ENCODE measurements around the gene ACTL7B. TPM values are rescaled to one million over a fixed set of nuclear protein-coding genes. Genes with fewer than 3 reads are reported as not detected.
"Not testable (repeated sequence)": the region's sequence is repeated elsewhere in the genome, so short reads cannot be mapped to it uniquely, and the experiment has no call there.

The ACTL7B gene
- total and polyA plus RNA-seq, 3 experiments from 2014 or later = not detected

DNA sequence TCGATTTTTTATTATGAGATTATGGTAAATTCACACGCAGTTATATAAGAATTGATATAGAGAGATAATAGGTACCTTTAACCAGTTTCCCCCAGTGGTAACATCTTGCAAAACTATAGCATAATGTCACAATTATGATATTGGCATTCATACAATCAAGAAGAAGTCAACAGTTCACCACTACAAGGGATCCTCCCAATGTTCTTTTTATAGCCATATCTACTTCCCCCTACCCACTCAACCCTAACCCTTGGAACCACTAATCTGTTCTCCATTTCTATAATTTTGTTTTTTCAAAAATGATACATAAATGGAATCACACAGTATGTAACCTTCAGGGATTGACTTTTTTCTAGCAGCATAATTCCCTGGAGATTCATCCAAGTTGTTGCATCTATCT is 9.8 kb downstream of the ACTL7B start:
- no peak for DNase-seq
- Mint-ChIP-seq H3K36me3 (peaks cover 0 to 1% (median 0%) of the 10 kb centered on the region in 3 donors), H3K4me3 (no peak overlapping the region), H3K4me1 (peaks cover 6 to 14% (median 9%) of the 10 kb centered on the region in 3 donors), H3K27me3 (peaks cover 3 to 9% of the 10 kb centered on the region in 2 donors), H3K9me3 (no peaks in the 10 kb centered on the region), H3K27ac (no peak overlapping the region)
- ChIA-PET CTCF (no interaction called here), POLR2A (no interaction called here)
- Histone ChIP-seq H3K4me3 (ENCODE audit: low read length) (no peak overlapping the region), H3K27ac (ENCODE audit: low read depth, low read length) (no peak overlapping the region), H3K4me1 (ENCODE audit: insufficient read depth, low read length) (no peaks in the 10 kb centered on the region), H3K27me3 (ENCODE audit: insufficient read depth, low read length, poor library complexity, severe bottlenecking) (no peaks in the 10 kb centered on the region), H3K9me3 (ENCODE audit: low read length) (no peaks in the 10 kb centered on the region), H3K36me3 (ENCODE audit: insufficient read depth, low read length) (no peaks in the 10 kb centered on the region)

DNA sequence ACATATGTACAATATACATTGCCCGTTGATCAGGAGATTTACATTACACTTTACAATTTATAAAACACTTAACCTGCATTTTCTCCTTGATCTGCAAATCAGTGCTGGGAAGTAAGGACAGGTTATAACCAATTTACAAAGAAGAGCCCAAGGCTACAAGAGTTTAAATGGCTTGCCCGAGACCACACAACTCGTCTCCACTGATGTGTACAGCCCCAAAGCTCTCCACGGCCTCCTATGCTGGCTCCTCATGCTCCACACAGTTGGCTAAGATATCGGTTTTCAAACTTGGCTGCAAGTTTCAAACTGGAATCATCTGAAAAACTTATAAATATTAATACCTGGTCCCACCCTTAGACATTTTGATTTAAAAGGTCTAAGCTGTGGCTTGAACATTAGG is 10.3 kb downstream of the ACTL7B start:
- peaks cover 0 to 1% (median 0%) of the 10 kb centered on the region in 3 donors for H3K36me3 Mint-ChIP-seq
- H3K36me3 ChIP-seq (ENCODE audit: insufficient read depth, low read length) = no peaks in the 10 kb centered on the region
- H3K4me1 Mint-ChIP-seq = peaks cover 6 to 14% (median 9%) of the 10 kb centered on the region in 3 donors
- no peak overlapping the region for H3K4me3 Mint-ChIP-seq
- CTCF ChIA-PET = no interaction called here
- no peaks in the 10 kb centered on the region for H3K9me3 Mint-ChIP-seq
- no peak overlapping the region for H3K27ac ChIP-seq (ENCODE audit: low read depth, low read length)
- POLR2A ChIA-PET = no interaction called here
- no peak overlapping the region for H3K4me3 ChIP-seq (ENCODE audit: low read length)
- no peak overlapping the region for H3K27ac Mint-ChIP-seq
- no peaks in the 10 kb centered on the region for H3K4me1 ChIP-seq (ENCODE audit: insufficient read depth, low read length)
- no peak for DNase-seq
- H3K27me3 ChIP-seq (ENCODE audit: insufficient read depth, low read length, poor library complexity, severe bottlenecking) = no peaks in the 10 kb centered on the region
- no peaks in the 10 kb centered on the region for H3K9me3 ChIP-seq (ENCODE audit: low read length)
- peaks cover 1 to 8% of the 10 kb centered on the region in 2 donors for H3K27me3 Mint-ChIP-seq

DNA sequence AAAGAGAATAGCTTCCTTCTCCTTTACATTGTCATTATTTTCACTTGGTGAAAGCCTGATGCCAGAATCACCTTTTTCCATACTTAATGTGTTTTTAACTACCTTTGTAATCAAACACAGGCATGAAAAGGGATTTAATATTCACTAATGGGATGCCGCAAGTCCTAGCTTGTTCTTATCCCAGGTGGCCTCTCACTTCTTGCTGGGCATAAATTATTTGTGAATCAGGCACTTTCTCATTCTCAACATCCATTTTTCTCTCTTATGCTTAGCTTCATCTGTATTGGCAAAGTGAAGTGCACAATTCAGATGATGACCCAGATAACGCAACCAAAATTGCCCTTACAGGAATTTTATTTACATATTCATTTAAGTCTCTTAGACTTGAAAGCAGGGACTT is 10.9 kb downstream of the ACTL7B start:
- DNase-seq = no peak
- no peak overlapping the region for H3K27ac ChIP-seq (ENCODE audit: low read depth, low read length)
- ChIA-PET POLR2A (no interaction called here), CTCF (no interaction called here)
- H3K27me3 ChIP-seq (ENCODE audit: insufficient read depth, low read length, poor library complexity, severe bottlenecking) = no peaks in the 10 kb centered on the region
- H3K4me1 ChIP-seq (ENCODE audit: insufficient read depth, low read length) = no peaks in the 10 kb centered on the region
- Mint-ChIP-seq H3K4me1 (peaks cover 6 to 14% (median 9%) of the 10 kb centered on the region in 3 donors), H3K4me3 (no peak overlapping the region), H3K36me3 (peaks cover 0 to 1% (median 0%) of the 10 kb centered on the region in 3 donors), H3K9me3 (no peaks in the 10 kb centered on the region), H3K27me3 (peaks cover 1 to 5% of the 10 kb centered on the region in 2 donors), H3K27ac (no peak overlapping the region)
- no peak overlapping the region for H3K4me3 ChIP-seq (ENCODE audit: low read length)
- H3K36me3 ChIP-seq (ENCODE audit: insufficient read depth, low read length) = no peaks in the 10 kb centered on the region
- no peaks in the 10 kb centered on the region for H3K9me3 ChIP-seq (ENCODE audit: low read length)

DNA sequence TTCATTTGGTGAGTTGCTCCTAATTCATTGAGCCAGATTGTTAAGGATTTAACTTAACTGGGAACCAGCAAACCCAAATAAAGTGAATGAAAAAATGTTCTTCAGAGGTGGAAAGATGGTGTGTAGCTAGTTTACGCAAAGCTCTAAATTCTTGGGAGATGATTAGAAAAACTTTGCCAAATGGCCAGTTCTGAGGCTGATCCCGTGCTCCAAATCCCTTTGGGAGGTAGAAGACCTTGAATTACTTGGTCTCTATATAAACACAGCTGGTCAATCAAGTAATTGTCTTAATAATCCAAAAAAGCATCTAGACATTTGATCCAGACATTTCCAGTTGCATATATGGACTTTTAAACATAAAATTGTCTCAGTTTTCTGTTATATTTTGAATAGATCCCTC is 11.4 kb downstream of the ACTL7B start:
- H3K9me3 Mint-ChIP-seq = no peaks in the 10 kb centered on the region
- H3K4me3 ChIP-seq (ENCODE audit: low read length) = no peak overlapping the region
- H3K4me1 Mint-ChIP-seq = peaks cover 6 to 14% (median 9%) of the 10 kb centered on the region in 3 donors
- H3K27ac Mint-ChIP-seq = peak overlapping the region in 1 of 8 donors; percentile 35
- H3K36me3 Mint-ChIP-seq = peaks cover 0 to 1% (median 0%) of the 10 kb centered on the region in 3 donors
- H3K4me3 Mint-ChIP-seq = no peak overlapping the region
- no peaks in the 10 kb centered on the region for H3K4me1 ChIP-seq (ENCODE audit: insufficient read depth, low read length)
- no peak overlapping the region for H3K27ac ChIP-seq (ENCODE audit: low read depth, low read length)
- peaks cover under 1 to 1% of the 10 kb centered on the region in 2 donors for H3K27me3 Mint-ChIP-seq
- DNase-seq = no peak
- no peaks in the 10 kb centered on the region for H3K36me3 ChIP-seq (ENCODE audit: insufficient read depth, low read length)
- H3K27me3 ChIP-seq (ENCODE audit: insufficient read depth, low read length, poor library complexity, severe bottlenecking) = no peaks in the 10 kb centered on the region
- CTCF ChIA-PET = no interaction called here
- POLR2A ChIA-PET = interaction anchor here (0.6 kb wide), 1 partner anchor 9 kb away, joined by 3 read pairs; no protein-coding TSS in a partner anchor
- H3K9me3 ChIP-seq (ENCODE audit: low read length) = no peaks in the 10 kb centered on the region

DNA sequence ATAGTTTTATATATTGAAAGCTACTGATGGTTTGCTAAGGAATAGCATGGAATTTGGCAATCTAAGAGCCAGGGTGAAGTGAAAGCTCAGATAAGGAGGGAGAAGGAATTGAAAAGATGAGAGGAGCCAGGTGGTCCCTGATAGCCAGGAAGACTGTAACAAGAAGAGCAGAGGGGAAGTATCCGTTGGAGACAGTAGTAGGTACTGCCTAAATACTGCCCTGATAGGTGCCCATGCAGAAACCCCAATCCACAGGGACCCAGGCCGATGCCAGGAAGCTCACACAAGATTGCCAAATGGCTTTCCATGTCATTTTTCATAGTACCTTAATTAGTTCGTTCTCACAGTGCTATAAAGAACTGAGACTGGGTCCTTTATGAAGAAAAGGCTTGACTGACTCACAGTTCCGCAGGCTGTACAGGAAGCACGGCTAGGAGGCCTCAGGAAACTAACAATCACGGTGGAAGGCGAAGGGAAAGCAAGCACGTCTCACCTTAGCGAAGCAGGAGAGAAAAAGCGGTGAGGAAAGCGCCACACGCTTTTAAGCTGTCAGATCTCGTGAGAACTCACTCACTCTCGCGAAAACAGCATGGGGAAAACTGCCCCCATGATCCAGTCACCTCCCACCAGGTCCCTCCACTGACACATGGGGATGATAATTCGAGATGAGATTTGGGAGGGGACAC is 13.0 kb downstream of the ACTL7B start:
- POLR2A ChIA-PET = no interaction called here
- no peak overlapping the region for H3K27ac ChIP-seq (ENCODE audit: low read depth, low read length)
- peak overlapping the region in 1 of 8 donors; percentile 71 for H3K27ac Mint-ChIP-seq
- H3K9me3 Mint-ChIP-seq = no peaks in the 10 kb centered on the region
- DNase-seq = no peak
- H3K27me3 ChIP-seq (ENCODE audit: insufficient read depth, low read length, poor library complexity, severe bottlenecking) = no peaks in the 10 kb centered on the region
- H3K36me3 ChIP-seq (ENCODE audit: insufficient read depth, low read length) = no peaks in the 10 kb centered on the region
- peaks cover 0 to 4% of the 10 kb centered on the region in 2 donors for H3K27me3 Mint-ChIP-seq
- no peaks in the 10 kb centered on the region for H3K9me3 ChIP-seq (ENCODE audit: low read length)
- peaks cover 6 to 14% (median 9%) of the 10 kb centered on the region in 3 donors for H3K4me1 Mint-ChIP-seq
- H3K4me3 Mint-ChIP-seq = peak overlapping the region in 5 of 7 donors; percentile 10 to 62 (median 41)
- no peaks in the 10 kb centered on the region for H3K4me1 ChIP-seq (ENCODE audit: insufficient read depth, low read length)
- CTCF ChIA-PET = no interaction called here
- no peaks in the 10 kb centered on the region for H3K36me3 Mint-ChIP-seq
- no peak overlapping the region for H3K4me3 ChIP-seq (ENCODE audit: low read length)

DNA sequence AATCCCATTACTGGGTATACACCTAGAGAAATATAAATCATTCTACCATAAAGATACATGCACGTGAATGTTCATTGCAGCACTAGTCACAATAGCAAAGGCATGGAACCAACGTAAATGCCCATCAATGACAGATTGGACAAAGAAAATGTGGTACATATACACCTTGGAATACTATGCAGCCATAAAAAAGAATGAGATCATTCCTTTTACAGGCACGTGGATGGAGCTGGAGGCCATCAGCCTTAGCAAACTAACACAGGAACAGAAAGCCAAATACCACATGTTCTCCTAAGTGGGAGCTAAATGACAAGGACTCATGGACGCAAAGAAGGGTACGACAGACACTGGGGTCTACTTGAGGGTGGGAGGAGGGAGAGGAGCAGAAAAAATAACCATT is 16.2 kb downstream of the ACTL7B start:
- H3K4me3 Mint-ChIP-seq; CTCF ChIA-PET; H3K36me3 ChIP-seq (ENCODE audit: insufficient read depth, low read length); H3K36me3 Mint-ChIP-seq; DNase-seq; H3K27me3 Mint-ChIP-seq; H3K4me3 ChIP-seq (ENCODE audit: low read length); POLR2A ChIA-PET; H3K27ac ChIP-seq (ENCODE audit: low read depth, low read length); H3K4me1 ChIP-seq (ENCODE audit: insufficient read depth, low read length); H3K9me3 ChIP-seq (ENCODE audit: low read length); H3K27ac Mint-ChIP-seq; H3K27me3 ChIP-seq (ENCODE audit: insufficient read depth, low read length, poor library complexity, severe bottlenecking); H3K9me3 Mint-ChIP-seq: not testable (repeated sequence)
- H3K4me1 Mint-ChIP-seq = peaks cover 6 to 14% (median 9%) of the 10 kb centered on the region in 3 donors

DNA sequence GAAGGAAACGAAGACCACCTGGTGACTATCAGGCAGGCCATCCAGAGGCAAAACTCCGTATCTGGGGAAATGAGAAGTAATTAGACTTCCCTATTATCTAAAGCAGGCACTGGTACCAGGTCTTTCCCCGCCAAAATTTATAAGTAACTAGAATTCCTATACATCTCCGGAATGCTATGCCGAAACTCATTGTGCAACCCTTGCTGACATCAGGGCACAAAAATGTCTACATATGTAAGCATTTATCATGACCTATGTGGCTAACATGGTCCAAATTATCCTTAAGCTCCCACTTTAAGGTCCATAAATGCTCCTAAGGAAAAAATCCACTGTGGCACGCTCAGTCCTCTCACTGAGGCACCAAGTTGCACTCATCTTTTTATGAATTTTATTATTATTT is 17.8 kb downstream of the ACTL7B start:
- no peaks in the 10 kb centered on the region for H3K36me3 ChIP-seq (ENCODE audit: insufficient read depth, low read length)
- Mint-ChIP-seq H3K4me1 (peaks cover 5 to 8% (median 8%) of the 10 kb centered on the region in 3 donors), H3K4me3 (no peak overlapping the region), H3K9me3 (no peaks in the 10 kb centered on the region), H3K36me3 (no peaks in the 10 kb centered on the region), H3K27me3 (peaks cover 3% of the 10 kb centered on the region in 2 donors), H3K27ac (no peak overlapping the region)
- POLR2A ChIA-PET = no interaction called here
- H3K9me3 ChIP-seq (ENCODE audit: low read length) = no peaks in the 10 kb centered on the region
- no peak for DNase-seq
- CTCF ChIA-PET = no interaction called here
- H3K4me1 ChIP-seq (ENCODE audit: insufficient read depth, low read length) = no peaks in the 10 kb centered on the region
- H3K4me3 ChIP-seq (ENCODE audit: low read length) = no peak overlapping the region
- H3K27me3 ChIP-seq (ENCODE audit: insufficient read depth, low read length, poor library complexity, severe bottlenecking) = no peaks in the 10 kb centered on the region
- H3K27ac ChIP-seq (ENCODE audit: low read depth, low read length) = no peak overlapping the region

DNA sequence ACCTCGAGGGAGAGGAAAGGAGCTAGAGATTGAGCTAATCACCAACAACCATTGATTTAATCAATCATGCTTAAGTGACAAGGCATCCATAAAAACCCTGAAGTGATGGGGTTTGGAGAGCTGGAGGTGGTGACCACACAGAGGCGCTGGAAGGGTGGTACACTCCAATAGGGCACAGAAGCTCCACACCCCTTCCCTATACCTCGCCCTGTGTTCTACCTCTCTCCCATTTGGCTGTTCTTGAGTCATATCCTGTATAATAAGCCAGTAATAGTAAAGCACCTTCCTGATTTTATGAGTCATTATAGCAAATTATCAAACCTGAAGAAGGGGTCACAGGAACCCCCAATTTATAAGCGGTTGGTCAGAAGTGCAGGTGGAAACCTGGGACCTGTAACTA is 18.3 kb downstream of the ACTL7B start:
- CTCF ChIA-PET = no interaction called here
- Histone ChIP-seq H3K9me3 (ENCODE audit: low read length) (no peaks in the 10 kb centered on the region), H3K36me3 (ENCODE audit: insufficient read depth, low read length) (no peaks in the 10 kb centered on the region), H3K27ac (ENCODE audit: low read depth, low read length) (no peak overlapping the region), H3K4me3 (ENCODE audit: low read length) (no peak overlapping the region), H3K27me3 (ENCODE audit: insufficient read depth, low read length, poor library complexity, severe bottlenecking) (no peaks in the 10 kb centered on the region), H3K4me1 (ENCODE audit: insufficient read depth, low read length) (no peaks in the 10 kb centered on the region)
- Mint-ChIP-seq H3K36me3 (no peaks in the 10 kb centered on the region), H3K4me1 (peaks cover 2 to 3% (median 3%) of the 10 kb centered on the region in 3 donors), H3K27ac (no peak overlapping the region), H3K27me3 (peaks cover 3 to 6% of the 10 kb centered on the region in 2 donors), H3K9me3 (no peaks in the 10 kb centered on the region), H3K4me3 (no peak overlapping the region)
- POLR2A ChIA-PET = no interaction called here
- no peak for DNase-seq

All from CD8-positive, alpha-beta memory T cell (primary cell).